ENCODE results near the gene PCDHGB4.
"Not testable (repeated sequence)": the region's sequence is repeated elsewhere in the genome, so short reads cannot be mapped to it uniquely, and the experiment has no call there.

Gene PCDHGB4

GRCh38 chr5:141419074-141419880 lies 31.8 kb downstream of the PCDHGB4 start:
- H3K9me3 ChIP-seq = peaks cover 3% of the 10 kb centered on the region
- DNase-seq (ENCODE audit: low spot score in 2 of 2) = no peak
- H3K27me3 ChIP-seq (ENCODE audit: low read depth) = no peaks in the 10 kb centered on the region
- in situ Hi-C loops (cut with MboI; ENCODE audit: low sequenced_read_pairs) = loop anchor here (10.0 kb wide), 1 partner anchor 106 kb away; no protein-coding TSS in a partner anchor
- no peaks in the 10 kb centered on the region for H3K36me3 ChIP-seq (replicated peaks)
- no peak overlapping the region for H3K4me3 ChIP-seq
- H3K4me1 ChIP-seq = no peaks in the 10 kb centered on the region

DNA sequence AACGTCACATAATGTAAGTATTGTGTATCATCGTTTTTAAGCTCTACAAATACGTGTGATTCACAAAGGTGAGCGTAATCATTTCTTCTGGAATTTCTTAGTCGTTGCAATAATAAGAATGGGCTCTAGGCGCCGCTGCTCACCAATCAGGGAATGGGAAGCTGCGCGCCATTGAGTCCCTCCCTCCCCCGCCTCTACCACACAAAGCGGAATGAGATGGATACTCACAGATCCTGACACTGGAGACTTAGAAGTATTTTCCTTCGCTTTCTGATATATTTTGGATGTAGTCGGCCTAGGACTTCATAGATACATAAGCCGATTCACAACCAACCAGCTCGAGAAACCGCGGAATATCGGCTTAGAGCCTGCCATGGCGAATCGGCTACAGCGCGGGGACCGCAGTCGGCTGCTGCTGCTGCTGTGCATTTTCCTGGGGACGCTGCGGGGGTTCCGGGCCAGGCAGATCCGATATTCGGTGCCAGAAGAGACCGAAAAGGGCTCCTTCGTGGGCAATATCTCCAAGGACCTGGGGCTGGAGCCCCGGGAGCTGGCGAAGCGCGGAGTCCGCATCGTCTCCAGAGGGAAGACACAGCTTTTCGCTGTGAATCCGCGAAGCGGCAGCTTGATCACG lies 33.5 kb downstream of the PCDHGB4 start, which contains the start of gene PCDHGA11:
Gene PCDHGA11 (plus strand): TSS at position 197 of the 634 bp plus-strand sequence. CDS start 177 bp downstream, at position 374.
- H3K9me3 ChIP-seq = peaks cover 2% of the 10 kb centered on the region
- H3K4me1 ChIP-seq = no peaks in the 10 kb centered on the region
- no peak within 1 kb of the TSS for H3K4me3 ChIP-seq
- in situ Hi-C loops (cut with MboI; ENCODE audit: low sequenced_read_pairs) = no loop called here
- DNase-seq (ENCODE audit: low spot score in 2 of 2) = peak; percentile 9 to 63
- H3K27me3 ChIP-seq (ENCODE audit: low read depth) = no peaks in the 10 kb centered on the region
- no peaks in the 10 kb centered on the region for H3K36me3 ChIP-seq (replicated peaks)

- Histone ChIP-seq H3K9me3 (no peaks in the 10 kb centered on the region; the same call in 1 of the 2 replicates), H3K4me1 (no peaks in the 10 kb centered on the region), H3K27me3 (ENCODE audit: low read depth) (no peaks in the 10 kb centered on the region), H3K4me3 (no peak overlapping the region), H3K36me3 (replicated peaks) (no peaks in the 10 kb centered on the region)
- DNase-seq (ENCODE audit: low spot score in 2 of 2) = no peak
- in situ Hi-C loops (cut with MboI; ENCODE audit: low sequenced_read_pairs) = no loop called here
These were observed 34.0 kb downstream of the PCDHGB4 start for GRCh38 chr5:141421489-141421855.

- no peaks in the 10 kb centered on the region for H3K27me3 ChIP-seq (ENCODE audit: low read depth)
- H3K9me3 ChIP-seq = no peaks in the 10 kb centered on the region; the same call in 1 of the 2 replicates
- in situ Hi-C loops (cut with MboI; ENCODE audit: low sequenced_read_pairs) = no loop called here
- no peak for DNase-seq (ENCODE audit: low spot score in 2 of 2)
- H3K4me3 ChIP-seq = no peak overlapping the region
- H3K4me1 ChIP-seq = no peaks in the 10 kb centered on the region
- H3K36me3 ChIP-seq (replicated peaks) = no peaks in the 10 kb centered on the region
These were observed 35.3 kb downstream of the PCDHGB4 start for GRCh38 chr5:141422742-141423291.

DNA sequence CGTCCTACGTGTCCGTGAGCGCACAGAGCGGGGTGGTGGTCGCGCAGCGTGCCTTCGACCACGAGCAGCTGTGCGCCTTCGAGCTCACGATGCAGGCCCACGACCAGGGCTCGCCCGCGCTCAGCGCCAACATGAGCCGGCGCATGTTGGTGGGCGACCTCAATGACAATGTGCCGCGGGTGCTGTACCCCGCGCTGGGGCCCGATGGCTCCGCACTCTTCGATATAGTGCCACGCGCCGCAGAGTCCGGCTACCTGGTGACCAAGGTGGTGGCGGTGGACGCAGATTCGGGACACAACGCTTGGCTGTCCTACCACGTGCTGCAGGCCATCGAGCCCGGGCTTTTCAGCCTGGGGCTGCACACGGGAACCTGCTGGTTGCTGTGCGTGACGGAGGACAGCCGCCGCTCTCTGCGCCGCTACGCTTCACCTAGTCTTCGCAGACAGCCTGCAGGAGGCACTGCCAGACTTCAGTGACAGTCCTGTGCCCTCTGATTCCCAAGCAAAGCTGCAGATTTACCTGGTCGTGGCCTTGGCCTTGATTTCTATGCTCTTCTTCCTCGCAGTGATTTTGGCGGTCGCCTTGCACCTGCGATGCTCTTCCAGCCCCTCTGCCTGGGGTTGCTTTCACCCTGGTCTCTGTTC lies 40.4 kb downstream of the PCDHGB4 start:
- no peak overlapping the region for H3K4me3 ChIP-seq
- H3K9me3 ChIP-seq = no peaks in the 10 kb centered on the region
- H3K4me1 ChIP-seq = no peaks in the 10 kb centered on the region
- in situ Hi-C loops (cut with MboI; ENCODE audit: low sequenced_read_pairs) = no loop called here
- H3K36me3 ChIP-seq (replicated peaks) = no peaks in the 10 kb centered on the region
- H3K27me3 ChIP-seq (ENCODE audit: low read depth) = no peaks in the 10 kb centered on the region
- no peak for DNase-seq (ENCODE audit: low spot score in 2 of 2)

GRCh38 chr5:141430332-141431113 lies 43.0 kb downstream of the PCDHGB4 start, which contains the start of gene PCDHGA12:
Gene PCDHGA12 (plus strand): TSS chr5:141430507. CDS start chr5:141430760, 253 bp downstream.
- Histone ChIP-seq H3K36me3 (replicated peaks) (no peaks in the 10 kb centered on the region), H3K27me3 (ENCODE audit: low read depth) (no peaks in the 10 kb centered on the region), H3K9me3 (no peaks in the 10 kb centered on the region), H3K4me1 (no peaks in the 10 kb centered on the region), H3K4me3 (no peak within 1 kb of the TSS)
- in situ Hi-C loops (cut with MboI; ENCODE audit: low sequenced_read_pairs) = no loop called here
- DNase-seq (ENCODE audit: low spot score in 2 of 2) = no peak

DNA sequence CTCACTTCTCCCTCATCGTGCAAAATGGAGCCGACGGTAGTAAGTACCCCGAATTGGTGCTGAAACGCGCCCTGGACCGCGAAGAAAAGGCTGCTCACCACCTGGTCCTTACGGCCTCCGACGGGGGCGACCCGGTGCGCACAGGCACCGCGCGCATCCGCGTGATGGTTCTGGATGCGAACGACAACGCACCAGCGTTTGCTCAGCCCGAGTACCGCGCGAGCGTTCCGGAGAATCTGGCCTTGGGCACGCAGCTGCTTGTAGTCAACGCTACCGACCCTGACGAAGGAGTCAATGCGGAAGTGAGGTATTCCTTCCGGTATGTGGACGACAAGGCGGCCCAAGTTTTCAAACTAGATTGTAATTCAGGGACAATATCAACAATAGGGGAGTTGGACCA lies 43.8 kb downstream of the PCDHGB4 start:
- no peaks in the 10 kb centered on the region for H3K36me3 ChIP-seq (replicated peaks)
- no peaks in the 10 kb centered on the region for H3K9me3 ChIP-seq
- no peaks in the 10 kb centered on the region for H3K4me1 ChIP-seq
- in situ Hi-C loops (cut with MboI; ENCODE audit: low sequenced_read_pairs) = no loop called here
- no peak overlapping the region for H3K4me3 ChIP-seq
- no peaks in the 10 kb centered on the region for H3K27me3 ChIP-seq (ENCODE audit: low read depth)
- DNase-seq (ENCODE audit: low spot score in 2 of 2) = no peak

- H3K36me3 ChIP-seq (replicated peaks); H3K27me3 ChIP-seq (ENCODE audit: low read depth); DNase-seq (ENCODE audit: low spot score in 2 of 2); H3K4me3 ChIP-seq; H3K4me1 ChIP-seq; H3K9me3 ChIP-seq; in situ Hi-C loops (cut with MboI; ENCODE audit: low sequenced_read_pairs): not testable (repeated sequence)
These were observed 44.8 kb downstream of the PCDHGB4 start for GRCh38 chr5:141432308-141432707.

- H3K4me3 ChIP-seq; H3K9me3 ChIP-seq; H3K36me3 ChIP-seq (replicated peaks); H3K4me1 ChIP-seq; H3K27me3 ChIP-seq (ENCODE audit: low read depth); DNase-seq (ENCODE audit: low spot score in 2 of 2); in situ Hi-C loops (cut with MboI; ENCODE audit: low sequenced_read_pairs): not testable (repeated sequence)
These were observed 45.2 kb downstream of the PCDHGB4 start for GRCh38 chr5:141432726-141433125.

DNA sequence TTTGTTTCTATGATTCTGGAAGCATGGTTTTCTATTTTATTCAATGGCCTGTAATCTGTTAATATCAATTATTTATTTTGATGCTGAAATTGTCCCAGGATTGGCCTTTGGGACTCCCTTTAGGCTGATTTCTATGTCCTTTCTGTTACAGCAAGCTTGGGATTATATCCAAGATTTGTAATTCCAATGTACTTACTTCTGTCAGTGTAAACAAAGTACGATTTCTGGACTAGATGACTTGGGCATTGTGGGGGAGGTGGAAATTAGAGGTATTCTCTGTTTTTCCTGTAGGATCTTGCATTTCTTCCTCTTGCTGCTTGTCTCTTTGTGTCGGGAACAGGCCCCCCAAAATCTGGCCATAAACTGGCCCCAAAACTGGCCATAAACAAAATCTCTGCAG lies 46.5 kb downstream of the PCDHGB4 start:
- in situ Hi-C loops (cut with MboI; ENCODE audit: low sequenced_read_pairs) = no loop called here
- no peak for DNase-seq (ENCODE audit: low spot score in 2 of 2)
- Histone ChIP-seq H3K4me1 (no peaks in the 10 kb centered on the region), H3K9me3 (no peaks in the 10 kb centered on the region), H3K4me3 (no peak overlapping the region), H3K27me3 (ENCODE audit: low read depth) (no peaks in the 10 kb centered on the region), H3K36me3 (replicated peaks) (no peaks in the 10 kb centered on the region)

DNA sequence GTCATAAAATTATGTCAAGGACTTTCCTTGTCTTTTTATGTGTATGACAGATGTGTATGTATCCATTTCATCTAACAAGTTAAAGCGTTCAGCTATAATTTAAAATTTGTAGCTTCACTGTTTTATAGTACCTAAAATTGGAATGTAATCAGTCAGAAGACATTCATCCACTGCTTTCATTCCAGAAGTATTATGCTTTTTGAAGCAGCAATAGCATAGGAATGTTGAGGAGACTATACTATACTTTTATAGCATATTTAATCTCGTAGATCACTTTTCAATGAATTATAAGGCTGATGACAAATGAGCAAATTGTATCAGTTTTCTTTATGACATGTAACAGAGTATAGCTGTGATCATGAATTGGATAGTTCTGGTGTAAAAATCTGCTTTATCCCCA lies 49.7 kb downstream of the PCDHGB4 start:
- Histone ChIP-seq H3K4me1 (no peaks in the 10 kb centered on the region), H3K9me3 (no peaks in the 10 kb centered on the region), H3K36me3 (replicated peaks) (no peaks in the 10 kb centered on the region), H3K4me3 (no peak overlapping the region), H3K27me3 (ENCODE audit: low read depth) (no peaks in the 10 kb centered on the region)
- no peak for DNase-seq (ENCODE audit: low spot score in 2 of 2)
- in situ Hi-C loops (cut with MboI; ENCODE audit: low sequenced_read_pairs) = no loop called here

GRCh38 chr5:141439411-141440141 lies 52.1 kb downstream of the PCDHGB4 start:
- Histone ChIP-seq H3K36me3 (replicated peaks) (no peaks in the 10 kb centered on the region), H3K4me3 (no peak overlapping the region), H3K4me1 (no peaks in the 10 kb centered on the region), H3K9me3 (no peaks in the 10 kb centered on the region), H3K27me3 (ENCODE audit: low read depth) (no peaks in the 10 kb centered on the region)
- in situ Hi-C loops (cut with MboI; ENCODE audit: low sequenced_read_pairs) = no loop called here
- no peak for DNase-seq (ENCODE audit: low spot score in 2 of 2)
